H1 (cell line): Measurements from ENCODE around the gene PPP4R3C. TPM values are rescaled to one million over a fixed set of nuclear protein-coding genes. Genes with fewer than 3 reads are reported as not detected.

Source experiments
- KDM5A ChIP-seq: fragments of 200-600 bp; IDR thresholded peaks from 2 replicates; pipeline ENCODE4 v1.7.1; 2012; ENCODE audit warnings: mild to moderate bottlenecking, low read length, inconsistent platforms, mixed read lengths
- polyA plus RNA-seq, 7 experiments: library from polyadenylated mRNA; depleted of rRNA in 3 of 7; stranded (reverse) in 5 of 7; unstranded in 2 of 7; fragments of >200 nt in 5 of 7; fragments of 200-250 nt in 2 of 7; gene quantifications; 1 replicate in 5 of 7; 2 replicates in 1 of 7; 4 replicates in 1 of 7; pipeline versions ENCODE4 v1.2.1 to v1.2.3, GENCODE V29; 2011 to 2013; ENCODE audit warnings: missing spikeins in 2 of 7, mixed read lengths in 2 of 7
- total RNA-seq: library from RNA; stranded (reverse); fragmentation: NEBNext Ultra II Directional; extraction: Animal tissue kit (Norgen Biotek cat#: 25700); gene quantifications from 2 replicates; pipeline ENCODE4 v1.2.1, GENCODE V29; 2021
- TF ChIP-seq, protein P1 (sequence below), 3 experiments: IDR thresholded peaks; 1 replicate in 2 of 3; 2 replicates in 1 of 3; pipeline versions ENCODE4 v1.5.1 to v1.6.1; 2011; ENCODE audit warnings: low read length in 3 of 3, mild to moderate bottlenecking in 3 of 3, inconsistent platforms in 2 of 3, low read depth in 1 of 3, moderate library complexity in 1 of 3; ENCODE audit not compliant: insufficient read depth in 1 of 3; ENCODE audit errors: control extremely low read depth in 1 of 3

Gene PPP4R3C
- total and polyA plus RNA-seq, 2 of the 8 experiments (the other 6 are each of a cell fraction or from before 2014, with no cell fraction given): not detected

DNA sequence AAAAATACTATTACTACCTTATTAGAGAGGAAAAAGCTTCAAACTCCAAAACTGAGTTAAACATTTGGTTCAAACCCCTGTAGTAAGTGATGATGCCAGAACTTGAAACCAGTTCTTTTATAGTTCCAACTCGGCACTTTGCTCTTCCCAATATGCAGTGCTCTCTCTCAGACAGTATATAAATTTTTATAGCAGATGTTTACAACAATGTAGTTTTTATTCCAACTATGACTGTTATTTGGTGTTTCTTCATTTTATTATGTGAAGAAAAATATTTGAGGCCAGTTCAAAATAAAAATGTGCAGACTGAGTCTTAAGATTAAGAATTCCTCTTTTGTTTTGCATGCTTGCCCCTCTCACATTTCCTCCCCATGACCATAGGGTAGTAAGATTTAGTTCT lies 2.9 kb upstream of the PPP4R3C start (continued):
- TF ChIP-seq, protein P1, sequence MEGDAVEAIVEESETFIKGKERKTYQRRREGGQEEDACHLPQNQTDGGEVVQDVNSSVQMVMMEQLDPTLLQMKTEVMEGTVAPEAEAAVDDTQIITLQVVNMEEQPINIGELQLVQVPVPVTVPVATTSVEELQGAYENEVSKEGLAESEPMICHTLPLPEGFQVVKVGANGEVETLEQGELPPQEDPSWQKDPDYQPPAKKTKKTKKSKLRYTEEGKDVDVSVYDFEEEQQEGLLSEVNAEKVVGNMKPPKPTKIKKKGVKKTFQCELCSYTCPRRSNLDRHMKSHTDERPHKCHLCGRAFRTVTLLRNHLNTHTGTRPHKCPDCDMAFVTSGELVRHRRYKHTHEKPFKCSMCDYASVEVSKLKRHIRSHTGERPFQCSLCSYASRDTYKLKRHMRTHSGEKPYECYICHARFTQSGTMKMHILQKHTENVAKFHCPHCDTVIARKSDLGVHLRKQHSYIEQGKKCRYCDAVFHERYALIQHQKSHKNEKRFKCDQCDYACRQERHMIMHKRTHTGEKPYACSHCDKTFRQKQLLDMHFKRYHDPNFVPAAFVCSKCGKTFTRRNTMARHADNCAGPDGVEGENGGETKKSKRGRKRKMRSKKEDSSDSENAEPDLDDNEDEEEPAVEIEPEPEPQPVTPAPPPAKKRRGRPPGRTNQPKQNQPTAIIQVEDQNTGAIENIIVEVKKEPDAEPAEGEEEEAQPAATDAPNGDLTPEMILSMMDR (IDR thresholded peaks at IDR 0.05; ENCODE audit: control extremely low read depth in 1 of 3, insufficient read depth in 1 of 3, low read depth in 1 of 3, low read length in 3 of 3): no peak
- no peak for TF ChIP-seq KDM5A
- TF ChIP-seq, all 59 proteins: peak for 0
